Measurements from ENCODE around the gene RSPH9. TPM values are rescaled to one million over a fixed set of nuclear protein-coding genes. Genes with fewer than 3 reads are reported as not detected.

Gene RSPH9
- total RNA-seq, 1 donor from 2014 or later, result not detected

DNA sequence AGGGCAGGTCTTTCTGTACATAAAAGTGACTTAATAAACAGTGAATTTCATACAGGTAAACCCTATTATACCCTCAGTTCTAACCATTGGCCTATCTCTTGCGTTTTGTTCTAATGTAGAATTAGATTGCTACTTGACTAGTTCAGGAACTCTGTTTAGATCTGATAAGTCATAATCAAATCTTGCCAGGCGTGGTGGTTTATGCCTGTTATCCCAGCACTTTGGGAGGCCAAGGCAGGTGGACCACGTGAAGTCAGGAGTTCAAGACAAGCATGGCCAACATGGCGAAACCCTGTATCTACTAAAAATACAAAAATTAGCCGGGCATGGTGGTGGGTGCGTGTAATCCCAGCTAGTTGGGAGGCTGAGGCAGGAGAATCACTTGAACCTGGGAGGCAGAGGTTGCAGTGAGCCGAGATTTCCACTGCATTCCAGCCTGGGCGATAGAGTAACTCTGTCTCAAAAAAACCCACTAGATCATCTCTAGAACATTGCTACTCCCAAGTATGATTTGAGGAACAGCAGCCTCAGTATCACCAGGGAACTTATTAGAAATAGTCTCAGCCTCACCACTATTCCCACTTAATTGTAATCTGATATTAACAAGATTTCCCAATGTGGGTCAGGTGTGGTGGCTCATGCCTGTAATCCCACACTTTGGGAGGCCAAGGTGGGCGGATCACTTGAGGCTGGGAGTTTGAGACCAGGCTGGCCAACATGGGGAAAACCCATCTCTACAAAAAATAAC, 27.9 kb upstream of the RSPH9 start:
- Mint-ChIP-seq H3K4me3 (ENCODE audit: unreplicated experiment) (no peak overlapping the region), H3K4me1 (ENCODE audit: unreplicated experiment) (peaks cover 13% of the 10 kb centered on the region), H3K36me3 (ENCODE audit: low read depth, unreplicated experiment) (peaks cover 16% of the 10 kb centered on the region), H3K9me3 (ENCODE audit: unreplicated experiment) (no peaks in the 10 kb centered on the region), H3K27me3 (ENCODE audit: unreplicated experiment) (no peaks in the 10 kb centered on the region), H3K27ac (ENCODE audit: unreplicated experiment) (no peak overlapping the region)
- no peak for DNase-seq (ENCODE audit: low spot score)
- no peak for TF ChIP-seq CTCF (IDR thresholded peaks at IDR 0.05; ENCODE audit: unreplicated experiment)

DNA sequence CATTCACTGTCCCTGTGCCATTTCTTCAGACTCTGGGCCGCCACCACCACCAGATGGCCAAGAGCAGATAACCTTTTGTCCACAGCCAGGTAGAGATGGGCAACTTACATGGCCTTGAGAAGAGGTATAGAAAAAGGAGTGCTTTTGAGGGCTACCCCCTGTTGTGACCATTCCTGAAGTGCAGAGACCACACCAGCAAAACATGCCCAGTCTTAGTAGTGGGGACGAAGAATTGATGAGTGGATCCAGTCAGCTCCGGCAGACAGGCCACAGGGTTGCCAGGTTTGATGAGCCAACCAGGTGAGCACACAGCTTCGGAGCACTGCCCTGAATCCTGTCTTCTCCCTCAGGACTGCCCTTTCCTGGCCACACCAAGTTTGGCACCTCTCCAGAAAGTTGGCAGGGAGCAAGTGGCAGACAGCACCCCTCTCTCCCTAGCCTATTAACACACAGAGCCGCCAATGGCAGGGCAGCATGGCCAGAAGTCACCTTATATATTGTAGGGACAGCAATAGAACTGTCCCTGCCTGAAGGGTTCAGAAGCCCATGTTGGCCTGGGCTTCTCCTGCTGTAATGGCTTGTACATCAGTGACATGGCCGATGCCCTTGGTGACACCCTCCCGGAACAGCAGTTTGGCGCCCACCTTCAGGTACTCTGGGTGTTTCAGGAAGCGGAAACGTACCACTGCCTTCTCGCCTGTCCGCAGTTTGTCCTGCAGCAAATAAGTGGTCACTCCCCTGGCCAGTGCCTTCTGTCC, 23.6 kb upstream of the RSPH9 start:
- Mint-ChIP-seq H3K9me3 (ENCODE audit: unreplicated experiment) (no peaks in the 10 kb centered on the region), H3K36me3 (ENCODE audit: low read depth, unreplicated experiment) (peaks cover 44% of the 10 kb centered on the region), H3K27me3 (ENCODE audit: unreplicated experiment) (peaks cover 5% of the 10 kb centered on the region)

DNA sequence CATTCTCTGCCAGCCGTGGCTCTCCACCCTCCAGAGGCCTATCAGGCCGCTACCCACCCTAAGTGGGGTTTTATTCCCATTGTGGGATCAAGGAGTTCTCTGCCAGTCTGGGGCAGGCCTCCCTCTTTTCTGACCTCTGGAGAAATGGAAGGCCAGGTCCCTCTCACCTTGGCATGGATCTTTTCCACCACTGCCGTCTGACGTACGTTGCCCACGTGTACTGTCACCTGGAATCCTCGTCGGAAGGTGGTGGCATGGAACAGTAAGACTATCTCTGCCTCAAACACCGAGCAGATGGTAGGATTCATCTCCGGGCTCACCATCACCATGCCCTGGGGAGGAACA, 23.0 kb upstream of the RSPH9 start:
- Mint-ChIP-seq H3K4me3 (ENCODE audit: unreplicated experiment) (peak overlapping the region; percentile 62), H3K27ac (ENCODE audit: unreplicated experiment) (no peak overlapping the region), H3K27me3 (ENCODE audit: unreplicated experiment) (peaks cover 5% of the 10 kb centered on the region), H3K4me1 (ENCODE audit: unreplicated experiment) (peaks cover 28% of the 10 kb centered on the region), H3K36me3 (ENCODE audit: low read depth, unreplicated experiment) (peaks cover 45% of the 10 kb centered on the region), H3K9me3 (ENCODE audit: unreplicated experiment) (no peaks in the 10 kb centered on the region)
- no peak for TF ChIP-seq CTCF (IDR thresholded peaks at IDR 0.05; ENCODE audit: unreplicated experiment)
- no peak for DNase-seq (ENCODE audit: low spot score)

More for the DNA sequence above, 23.6 kb upstream of the RSPH9 start:
- Mint-ChIP-seq H3K27ac (ENCODE audit: unreplicated experiment) (peak overlapping the region; percentile 74), H3K4me1 (ENCODE audit: unreplicated experiment) (peaks cover 22% of the 10 kb centered on the region), H3K4me3 (ENCODE audit: unreplicated experiment) (no peak overlapping the region)
- TF ChIP-seq CTCF (IDR thresholded peaks at IDR 0.05; ENCODE audit: unreplicated experiment), result no peak
- DNase-seq (ENCODE audit: low spot score), result no peak

GRCh38 chr6:43622541-43622940, 22.3 kb upstream of the RSPH9 start:
- H3K4me3 Mint-ChIP-seq (ENCODE audit: unreplicated experiment), result peak overlapping the region; percentile 42
- peaks cover 6% of the 10 kb centered on the region for H3K27me3 Mint-ChIP-seq (ENCODE audit: unreplicated experiment)
- TF ChIP-seq CTCF (IDR thresholded peaks at IDR 0.05; ENCODE audit: unreplicated experiment), result no peak
- H3K36me3 Mint-ChIP-seq (ENCODE audit: low read depth, unreplicated experiment), result peaks cover 50% of the 10 kb centered on the region
- H3K9me3 Mint-ChIP-seq (ENCODE audit: unreplicated experiment), result no peaks in the 10 kb centered on the region
- H3K27ac Mint-ChIP-seq (ENCODE audit: unreplicated experiment), result peak overlapping the region; percentile 48
- DNase-seq (ENCODE audit: low spot score), result no peak
- peaks cover 35% of the 10 kb centered on the region for H3K4me1 Mint-ChIP-seq (ENCODE audit: unreplicated experiment)
